ENCODE measurements around the gene BCL2L15.

DNA sequence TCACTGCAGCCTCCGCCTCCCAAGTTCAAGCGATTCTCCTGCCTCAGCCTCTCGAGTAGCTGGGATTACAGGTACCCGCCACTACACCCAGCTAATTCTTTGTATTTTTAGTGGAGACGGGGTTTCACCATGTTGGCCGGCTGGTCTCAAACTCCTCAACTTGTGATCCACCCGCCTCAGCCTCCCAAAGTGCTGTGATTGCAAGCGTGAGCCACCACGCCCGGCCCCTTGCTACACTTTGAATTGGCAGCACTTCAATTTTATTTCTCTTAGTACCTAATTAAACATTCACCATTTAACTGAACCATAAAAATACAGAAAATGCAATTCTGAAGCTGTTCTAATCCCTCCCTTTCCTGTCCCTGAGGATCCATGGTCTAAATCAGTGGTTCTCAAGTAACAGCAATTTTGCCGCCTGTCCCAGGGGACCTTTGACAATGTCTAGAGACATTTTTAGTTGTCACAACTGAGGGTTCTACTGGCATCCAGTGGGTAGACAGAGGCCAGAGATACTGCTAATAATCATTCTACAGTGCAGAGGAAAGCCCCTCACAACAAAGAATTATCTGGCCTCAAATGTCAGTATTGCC, 4.3 kb upstream of the BCL2L15 start:
- TF ChIP-seq, protein P1, sequence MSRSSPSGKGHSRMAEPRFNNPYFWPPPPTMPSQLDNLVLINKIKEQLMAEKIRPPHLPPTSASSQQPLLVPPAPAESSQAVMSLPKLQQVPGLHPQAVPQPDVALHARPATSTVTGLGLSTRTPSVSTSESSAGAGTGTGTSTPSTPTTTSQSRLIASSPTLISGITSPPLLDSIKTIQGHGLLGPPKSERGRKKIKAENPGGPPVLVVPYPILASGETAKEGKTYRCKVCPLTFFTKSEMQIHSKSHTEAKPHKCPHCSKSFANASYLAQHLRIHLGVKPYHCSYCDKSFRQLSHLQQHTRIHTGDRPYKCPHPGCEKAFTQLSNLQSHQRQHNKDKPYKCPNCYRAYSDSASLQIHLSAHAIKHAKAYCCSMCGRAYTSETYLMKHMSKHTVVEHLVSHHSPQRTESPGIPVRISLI (CRISPR knock-in tag; IDR thresholded peaks at IDR 0.05; ENCODE audit: borderline replicate concordance), result no peak
- TF ChIP-seq POLR2A (IDR thresholded peaks at IDR 0.05; ENCODE audit: insufficient read depth in 1 of 2, low read depth in 2 of 2, low read length in 2 of 2) (no peak), NCOA2 (CRISPR knock-in tag; IDR thresholded peaks at IDR 0.05) (no peak), RXRA (CRISPR knock-in tag; IDR thresholded peaks at IDR 0.05) (no peak), MIER3 (CRISPR knock-in tag; IDR thresholded peaks at IDR 0.05; ENCODE audit: borderline replicate concordance) (no peak), GABPA (IDR thresholded peaks at IDR 0.05; ENCODE audit: low read depth, low read length) (no peak), GABPA (CRISPR knock-in tag; IDR thresholded peaks at IDR 0.05; ENCODE audit: low read depth) (no peak), RFXAP (CRISPR knock-in tag; IDR thresholded peaks at IDR 0.05; ENCODE audit: borderline replicate concordance) (no peak), MYC (CRISPR knock-in tag; IDR thresholded peaks at IDR 0.05; ENCODE audit: borderline replicate concordance) (no peak), ZNF501 (CRISPR knock-in tag; IDR thresholded peaks at IDR 0.05) (no peak)
- TF ChIP-seq, protein P2, sequence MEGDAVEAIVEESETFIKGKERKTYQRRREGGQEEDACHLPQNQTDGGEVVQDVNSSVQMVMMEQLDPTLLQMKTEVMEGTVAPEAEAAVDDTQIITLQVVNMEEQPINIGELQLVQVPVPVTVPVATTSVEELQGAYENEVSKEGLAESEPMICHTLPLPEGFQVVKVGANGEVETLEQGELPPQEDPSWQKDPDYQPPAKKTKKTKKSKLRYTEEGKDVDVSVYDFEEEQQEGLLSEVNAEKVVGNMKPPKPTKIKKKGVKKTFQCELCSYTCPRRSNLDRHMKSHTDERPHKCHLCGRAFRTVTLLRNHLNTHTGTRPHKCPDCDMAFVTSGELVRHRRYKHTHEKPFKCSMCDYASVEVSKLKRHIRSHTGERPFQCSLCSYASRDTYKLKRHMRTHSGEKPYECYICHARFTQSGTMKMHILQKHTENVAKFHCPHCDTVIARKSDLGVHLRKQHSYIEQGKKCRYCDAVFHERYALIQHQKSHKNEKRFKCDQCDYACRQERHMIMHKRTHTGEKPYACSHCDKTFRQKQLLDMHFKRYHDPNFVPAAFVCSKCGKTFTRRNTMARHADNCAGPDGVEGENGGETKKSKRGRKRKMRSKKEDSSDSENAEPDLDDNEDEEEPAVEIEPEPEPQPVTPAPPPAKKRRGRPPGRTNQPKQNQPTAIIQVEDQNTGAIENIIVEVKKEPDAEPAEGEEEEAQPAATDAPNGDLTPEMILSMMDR (CRISPR knock-in tag; IDR thresholded peaks at IDR 0.05), result no peak
- TF ChIP-seq, protein P3, sequence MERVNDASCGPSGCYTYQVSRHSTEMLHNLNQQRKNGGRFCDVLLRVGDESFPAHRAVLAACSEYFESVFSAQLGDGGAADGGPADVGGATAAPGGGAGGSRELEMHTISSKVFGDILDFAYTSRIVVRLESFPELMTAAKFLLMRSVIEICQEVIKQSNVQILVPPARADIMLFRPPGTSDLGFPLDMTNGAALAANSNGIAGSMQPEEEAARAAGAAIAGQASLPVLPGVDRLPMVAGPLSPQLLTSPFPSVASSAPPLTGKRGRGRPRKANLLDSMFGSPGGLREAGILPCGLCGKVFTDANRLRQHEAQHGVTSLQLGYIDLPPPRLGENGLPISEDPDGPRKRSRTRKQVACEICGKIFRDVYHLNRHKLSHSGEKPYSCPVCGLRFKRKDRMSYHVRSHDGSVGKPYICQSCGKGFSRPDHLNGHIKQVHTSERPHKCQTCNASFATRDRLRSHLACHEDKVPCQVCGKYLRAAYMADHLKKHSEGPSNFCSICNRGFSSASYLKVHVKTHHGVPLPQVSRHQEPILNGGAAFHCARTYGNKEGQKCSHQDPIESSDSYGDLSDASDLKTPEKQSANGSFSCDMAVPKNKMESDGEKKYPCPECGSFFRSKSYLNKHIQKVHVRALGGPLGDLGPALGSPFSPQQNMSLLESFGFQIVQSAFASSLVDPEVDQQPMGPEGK (CRISPR knock-in tag; IDR thresholded peaks at IDR 0.05), result no peak

Measured in HepG2 (cell line).